GM12865 (cell line): ENCODE results near the gene WWC1.

Experiments
- DNase-seq: peaks from one replicate; pipeline ENCODE4 v3.0.0; 2010; ENCODE audit warnings: low read depth
- H3K4me3 ChIP-seq: 2 replicates; pipeline ENCODE4 v1.5.1; 2011; ENCODE audit warnings: mild to moderate bottlenecking, low read depth, low read length, control low read depth
- CTCF ChIP-seq: IDR thresholded peaks from 2 replicates; pipeline ENCODE4 v1.5.1; 2011; ENCODE audit warnings: low read length, control low read depth, low read depth, inconsistent platforms; ENCODE audit not compliant: insufficient read depth; ENCODE audit errors: missing control alignments

The WWC1 gene

GRCh38 chr5:168353216-168353957 lies 61.9 kb downstream of the WWC1 start:
- TF ChIP-seq CTCF, result no peak
- H3K4me3 ChIP-seq, result no peak overlapping the region
- DNase-seq, result no peak

GRCh38 chr5:168354397-168354796 lies 63.0 kb downstream of the WWC1 start:
- no peak for TF ChIP-seq CTCF
- no peak for DNase-seq
- H3K4me3 ChIP-seq, result no peak overlapping the region

GRCh38 chr5:168356171-168356570 lies 64.7 kb downstream of the WWC1 start:
- no peak overlapping the region for H3K4me3 ChIP-seq
- no peak for TF ChIP-seq CTCF
- no peak for DNase-seq

- H3K4me3 ChIP-seq, result no peak overlapping the region
- no peak for DNase-seq
- TF ChIP-seq CTCF, result no peak
These were observed 65.1 kb downstream of the WWC1 start for GRCh38 chr5:168356592-168356991.

- H3K4me3 ChIP-seq, result no peak overlapping the region
- no peak for DNase-seq
- no peak for TF ChIP-seq CTCF
These were observed 66.4 kb downstream of the WWC1 start for GRCh38 chr5:168357876-168358275.

GRCh38 chr5:168359820-168360460 lies 68.5 kb downstream of the WWC1 start:
- no peak overlapping the region for H3K4me3 ChIP-seq
- DNase-seq, result no peak
- no peak for TF ChIP-seq CTCF
